ENCODE data around the gene ATP10B. TPM values are rescaled to one million over a fixed set of nuclear protein-coding genes. Genes with fewer than 3 reads are reported as not detected.

Gene ATP10B
- total and polyA plus RNA-seq, 2 of the 8 experiments (the other 6 are each of a cell fraction or from before 2014, with no cell fraction given) = 0.06 to 0.11 TPM

- CTCF ChIA-PET (ENCODE audit: partially characterized antibody) = interaction anchor here (1.8 kb wide), 1 partner anchor 64 kb away, joined by 4 read pairs; no protein-coding TSS in a partner anchor
- Histone ChIP-seq H3K27ac (ENCODE audit: low read depth, low read length) (no peak overlapping the region), H4K5ac (ENCODE audit: insufficient read length, low read depth, low read length) (no peak overlapping the region), H3K9me3 (ENCODE audit: insufficient read depth in 2 of 2, low read depth in 1 of 2, low read length in 1 of 2) (no peaks in the 10 kb centered on the region), H3K79me2 (ENCODE audit: control insufficient read depth in 1 of 2, insufficient read depth in 2 of 2, low read length in 2 of 2) (no peaks in the 10 kb centered on the region), H4K20me1 (replicated peaks in 1 of 2; ENCODE audit: control insufficient read depth in 1 of 2, insufficient read depth in 2 of 2, low read length in 2 of 2) (no peaks in the 10 kb centered on the region), H3K4ac (replicated peaks; ENCODE audit: insufficient read length, low read depth, low read length) (no peak overlapping the region), H3K27me3 (replicated peaks in 1 of 4; ENCODE audit: control insufficient read depth in 3 of 4, extremely low read depth in 1 of 4, insufficient read depth in 3 of 4, low read length in 3 of 4) (no peaks in the 10 kb centered on the region), H3K14ac (ENCODE audit: insufficient read length) (no peak overlapping the region), H2BK15ac (ENCODE audit: low read length) (no peak overlapping the region), H2BK12ac (ENCODE audit: low read depth, low read length) (no peak overlapping the region), H2BK20ac (ENCODE audit: low read length) (no peak overlapping the region), H2BK5ac (ENCODE audit: low read depth, low read length) (no peak overlapping the region), H3K56ac (replicated peaks; ENCODE audit: insufficient read length, low read depth, low read length) (no peak overlapping the region), H3K4me2 (ENCODE audit: insufficient read depth in 1 of 2, low read depth in 2 of 2, low read length in 2 of 2) (no peak overlapping the region), H2AK5ac (ENCODE audit: low read depth, low read length) (no peak overlapping the region), H3K36me3 (ENCODE audit: control insufficient read depth in 2 of 4, insufficient read depth in 4 of 4, low read length in 3 of 4) (no peaks in the 10 kb centered on the region), H4K91ac (replicated peaks; ENCODE audit: insufficient read length, low read length) (no peak overlapping the region), H4K8ac (ENCODE audit: extremely low read depth, insufficient read depth, low read length) (no peak overlapping the region), H3K23me2 (ENCODE audit: low read depth, low read length) (no peaks in the 10 kb centered on the region), H3K4me1 (replicated peaks in 1 of 4; ENCODE audit: control insufficient read depth in 3 of 4, insufficient read depth in 4 of 4, low read length in 3 of 4) (no peaks in the 10 kb centered on the region), H2BK120ac (replicated peaks; ENCODE audit: low read depth, low read length) (no peak overlapping the region), H3K79me1 (ENCODE audit: low read depth, low read length) (no peaks in the 10 kb centered on the region), H2AFZ (ENCODE audit: low read length) (no peak overlapping the region), H3K18ac (ENCODE audit: extremely low read depth, low read length) (no peak overlapping the region), H3K23ac (ENCODE audit: insufficient read length) (no peak overlapping the region), H3K4me3 (ENCODE audit: extremely low read depth in 1 of 4, insufficient read depth in 2 of 4, low read depth in 3 of 4, low read length in 4 of 4) (no peak overlapping the region), H3K9ac (replicated peaks in 1 of 4; ENCODE audit: extremely low read depth in 1 of 4, low read depth in 3 of 4, low read length in 3 of 4) (no peak overlapping the region)
- no peak for FAIRE-seq
- WGBS, 2 experiments (ENCODE audit: extremely low coverage in 1 of 2, insufficient coverage in 1 of 2, insufficient read length in 1 of 2, insufficient replicate concordance in 2 of 2, low coverage in 1 of 2, low lambda C conversion rate in 2 of 2, missing lambda C conversion rate in 1 of 2) = 94% methylated on average over 3 of the region's 3 CpGs; no CpG with 5 or more reads in 1 of the 2 experiments
- POLR2A ChIA-PET (ENCODE audit: partially characterized antibody) = interaction anchor here (0.8 kb wide), 1 partner anchor 9 kb away, joined by 4 read pairs; no protein-coding TSS in a partner anchor
- DNase-seq (ENCODE audit: low read depth in 1 of 2, low spot score in 2 of 2) = no peak
- TF ChIP-seq BACH1 (IDR thresholded peaks at IDR 0.05; ENCODE audit: low read length) = no peak
- TF ChIP-seq ASH2L (IDR thresholded peaks at IDR 0.05; ENCODE audit: low read length) = no peak
- TF ChIP-seq, protein P1, sequence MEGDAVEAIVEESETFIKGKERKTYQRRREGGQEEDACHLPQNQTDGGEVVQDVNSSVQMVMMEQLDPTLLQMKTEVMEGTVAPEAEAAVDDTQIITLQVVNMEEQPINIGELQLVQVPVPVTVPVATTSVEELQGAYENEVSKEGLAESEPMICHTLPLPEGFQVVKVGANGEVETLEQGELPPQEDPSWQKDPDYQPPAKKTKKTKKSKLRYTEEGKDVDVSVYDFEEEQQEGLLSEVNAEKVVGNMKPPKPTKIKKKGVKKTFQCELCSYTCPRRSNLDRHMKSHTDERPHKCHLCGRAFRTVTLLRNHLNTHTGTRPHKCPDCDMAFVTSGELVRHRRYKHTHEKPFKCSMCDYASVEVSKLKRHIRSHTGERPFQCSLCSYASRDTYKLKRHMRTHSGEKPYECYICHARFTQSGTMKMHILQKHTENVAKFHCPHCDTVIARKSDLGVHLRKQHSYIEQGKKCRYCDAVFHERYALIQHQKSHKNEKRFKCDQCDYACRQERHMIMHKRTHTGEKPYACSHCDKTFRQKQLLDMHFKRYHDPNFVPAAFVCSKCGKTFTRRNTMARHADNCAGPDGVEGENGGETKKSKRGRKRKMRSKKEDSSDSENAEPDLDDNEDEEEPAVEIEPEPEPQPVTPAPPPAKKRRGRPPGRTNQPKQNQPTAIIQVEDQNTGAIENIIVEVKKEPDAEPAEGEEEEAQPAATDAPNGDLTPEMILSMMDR (IDR thresholded peaks at IDR 0.05; ENCODE audit: control extremely low read depth in 1 of 3, insufficient read depth in 1 of 3, low read depth in 1 of 3, low read length in 3 of 3) = no peak
- no peak for TF ChIP-seq TAF1 (IDR thresholded peaks at IDR 0.05; ENCODE audit: low read depth, low read length)
- TF ChIP-seq RXRA (IDR thresholded peaks at IDR 0.05; ENCODE audit: insufficient read depth, low read depth, low read length) = no peak
- no peak for TF ChIP-seq POLR2AphosphoS5 (IDR thresholded peaks at IDR 0.05; ENCODE audit: low read depth, low read length)
- TF ChIP-seq EP300 (IDR thresholded peaks at IDR 0.05; ENCODE audit: borderline replicate concordance in 1 of 2, low read depth in 2 of 2, low read length in 2 of 2) = no peak
- no peak for TF ChIP-seq RNF2 (IDR thresholded peaks at IDR 0.05; ENCODE audit: borderline replicate concordance, low read depth, low read length, missing control alignments, poor library complexity, severe bottlenecking)
- TF ChIP-seq TCF12 (IDR thresholded peaks at IDR 0.05; ENCODE audit: low read depth, low read length) = no peak
- no peak for TF ChIP-seq POLR2A (IDR thresholded peaks at IDR 0.05; ENCODE audit: control extremely low read depth in 1 of 2, low read depth in 2 of 2, low read length in 2 of 2)
- no peak for TF ChIP-seq ZNF274 (IDR thresholded peaks at IDR 0.05; ENCODE audit: borderline replicate concordance, extremely low read depth, low read length)
- no peak for TF ChIP-seq SUZ12 (IDR thresholded peaks at IDR 0.05; ENCODE audit: low read length)
These were observed 278.7 kb downstream of the ATP10B start for GRCh38 chr5:160573318-160573717.

Measured in H1 (cell line).